Subcutaneous adipose tissue (tissue), 4 donors: ENCODE data around the gene MTFR1L. TPM values are rescaled to one million over a fixed set of nuclear protein-coding genes. Genes with fewer than 3 reads are reported as not detected.

Source experiments
- total RNA-seq, 4 donors: library from RNA; depleted of rRNA; stranded (reverse); fragments of >200 nt; gene quantifications; one replicate each; pipeline ENCODE4 v1.1.0, GENCODE V29; 2016
- TF ChIP-seq, protein P1 (sequence below): fragments of 450-650 bp; IDR thresholded peaks from one replicate; pipeline ENCODE4 v1.5.1; 2016; ENCODE audit warnings: low read depth, mild to moderate bottlenecking, control low read depth, antibody characterized with exemption, moderate library complexity

The MTFR1L gene
- total RNA-seq, 4 donors from 2014 or later, result 53.6 to 89.5 (median 60.4) TPM

DNA sequence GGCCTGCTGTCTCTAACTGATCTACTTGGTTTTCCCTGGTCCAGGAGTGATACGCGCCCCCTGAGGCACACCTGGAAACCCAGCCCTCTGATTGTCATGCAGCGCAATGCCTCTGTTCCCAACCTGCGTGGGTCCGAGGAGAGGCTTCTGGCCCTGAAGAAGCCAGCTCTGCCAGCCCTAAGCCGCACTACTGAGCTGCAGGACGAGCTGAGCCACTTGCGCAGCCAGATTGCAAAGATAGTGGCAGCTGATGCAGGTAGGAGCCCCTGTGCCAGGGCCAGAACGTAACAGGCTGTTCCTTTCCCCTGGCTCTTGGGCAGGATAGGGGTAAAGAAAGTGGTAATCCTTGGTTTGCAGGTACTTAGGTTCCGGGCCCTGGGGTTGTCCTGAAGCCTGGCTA, 6.8 kb downstream of the MTFR1L start:
- TF ChIP-seq, protein P1, sequence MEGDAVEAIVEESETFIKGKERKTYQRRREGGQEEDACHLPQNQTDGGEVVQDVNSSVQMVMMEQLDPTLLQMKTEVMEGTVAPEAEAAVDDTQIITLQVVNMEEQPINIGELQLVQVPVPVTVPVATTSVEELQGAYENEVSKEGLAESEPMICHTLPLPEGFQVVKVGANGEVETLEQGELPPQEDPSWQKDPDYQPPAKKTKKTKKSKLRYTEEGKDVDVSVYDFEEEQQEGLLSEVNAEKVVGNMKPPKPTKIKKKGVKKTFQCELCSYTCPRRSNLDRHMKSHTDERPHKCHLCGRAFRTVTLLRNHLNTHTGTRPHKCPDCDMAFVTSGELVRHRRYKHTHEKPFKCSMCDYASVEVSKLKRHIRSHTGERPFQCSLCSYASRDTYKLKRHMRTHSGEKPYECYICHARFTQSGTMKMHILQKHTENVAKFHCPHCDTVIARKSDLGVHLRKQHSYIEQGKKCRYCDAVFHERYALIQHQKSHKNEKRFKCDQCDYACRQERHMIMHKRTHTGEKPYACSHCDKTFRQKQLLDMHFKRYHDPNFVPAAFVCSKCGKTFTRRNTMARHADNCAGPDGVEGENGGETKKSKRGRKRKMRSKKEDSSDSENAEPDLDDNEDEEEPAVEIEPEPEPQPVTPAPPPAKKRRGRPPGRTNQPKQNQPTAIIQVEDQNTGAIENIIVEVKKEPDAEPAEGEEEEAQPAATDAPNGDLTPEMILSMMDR, result no peak

DNA sequence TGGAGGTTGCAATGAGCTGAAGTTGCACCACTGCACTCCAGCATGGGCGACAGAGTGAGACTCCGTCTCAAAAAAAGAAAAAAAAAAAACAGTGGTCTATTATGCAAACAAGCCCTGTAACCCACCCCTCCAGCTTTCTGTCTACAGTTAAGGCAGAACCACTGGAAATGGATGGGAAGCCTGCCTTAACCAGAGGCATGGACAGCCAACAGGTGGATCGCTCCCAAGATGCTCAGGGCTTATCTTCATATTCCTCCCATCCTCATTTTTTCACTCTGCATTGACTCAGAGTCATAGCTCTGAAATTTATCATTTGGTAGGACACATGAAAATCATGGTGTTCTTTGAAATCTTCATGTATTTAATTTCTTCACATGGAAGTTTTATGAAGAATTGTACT, 8.7 kb downstream of the MTFR1L start:
- TF ChIP-seq, protein P1, result no peak

DNA sequence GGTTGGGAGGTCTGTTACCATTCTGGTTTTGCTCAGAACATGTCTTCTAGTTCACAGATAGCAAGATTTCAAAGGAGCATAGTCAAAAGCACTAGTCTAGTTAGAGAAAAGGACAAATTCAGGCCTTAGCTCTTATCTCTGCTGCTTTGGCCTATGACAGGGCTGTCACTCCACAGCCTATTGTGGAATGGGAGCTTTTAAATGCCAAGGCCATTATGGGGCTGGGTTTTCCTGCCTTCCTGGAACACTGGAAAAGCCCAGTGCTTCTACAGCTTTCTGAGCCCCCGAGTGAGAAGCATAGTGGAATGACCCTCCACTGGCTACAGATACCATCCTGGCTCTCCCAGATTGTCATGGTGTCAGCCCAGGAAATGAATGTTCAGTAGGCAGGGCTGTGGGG, 9.3 kb downstream of the MTFR1L start:
- TF ChIP-seq, protein P1, result no peak

DNA sequence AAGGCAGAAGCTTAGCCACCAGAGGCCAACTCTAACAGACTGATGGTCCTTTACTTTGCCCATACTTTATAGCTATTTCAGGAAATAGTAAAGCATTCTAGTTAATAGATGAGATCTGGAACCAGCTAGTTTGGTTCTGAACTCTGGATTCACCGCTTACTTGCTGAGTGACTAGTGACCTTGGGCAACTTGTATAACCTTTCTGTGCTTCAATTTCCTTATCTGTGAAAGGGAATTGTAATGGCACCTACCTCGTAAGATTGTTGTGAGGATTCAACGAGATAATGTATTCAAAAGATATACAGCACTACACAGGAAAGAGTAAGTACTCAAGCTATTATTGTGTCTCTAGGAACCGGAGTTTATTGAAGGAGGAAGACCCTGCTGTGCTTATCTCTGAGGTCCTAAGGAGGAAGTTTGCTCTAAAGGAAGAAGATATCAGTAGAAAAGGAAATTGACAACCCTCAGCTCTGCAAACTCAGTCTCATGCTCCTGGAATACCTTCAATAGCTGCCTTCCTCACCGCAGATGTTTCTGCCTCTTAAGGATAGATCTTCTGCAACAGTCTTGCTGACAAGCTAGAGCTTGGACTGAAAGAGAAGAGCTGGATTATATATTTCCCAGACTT, 11.9 kb downstream of the MTFR1L start:
- TF ChIP-seq, protein P1, result no peak

DNA sequence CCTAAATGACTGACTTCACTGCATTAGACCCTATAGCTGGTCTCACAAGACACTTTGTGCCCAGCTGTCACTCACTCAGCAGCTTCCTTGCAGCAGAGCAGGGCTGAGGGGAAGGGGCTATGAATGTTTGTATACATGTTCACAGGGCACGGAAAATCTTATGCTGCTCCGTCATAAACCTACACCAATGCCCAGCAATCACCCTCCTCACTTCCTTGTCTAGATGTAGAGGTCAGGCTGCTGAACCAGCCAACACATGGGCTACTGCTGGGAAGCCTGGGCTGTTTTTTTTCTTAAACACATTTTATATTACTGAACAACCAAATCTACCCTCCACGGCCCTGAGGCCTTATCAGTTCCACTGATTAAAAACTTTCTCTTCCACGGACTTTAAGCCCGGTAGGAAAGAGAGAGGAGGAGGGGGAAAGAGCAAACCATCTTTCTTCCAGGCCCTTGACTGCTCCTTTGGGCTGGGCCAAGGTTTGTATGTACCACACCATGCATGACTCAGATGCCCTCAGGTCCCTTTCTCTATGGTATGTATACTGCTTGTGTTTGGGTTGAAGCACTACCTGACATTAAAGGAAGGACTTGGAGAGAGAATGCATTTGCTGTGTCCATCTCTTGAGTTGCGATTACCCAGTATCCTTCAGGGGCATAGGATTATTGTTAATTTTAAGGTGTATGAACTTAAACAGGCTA, 12.7 kb downstream of the MTFR1L start:
- TF ChIP-seq, protein P1, result no peak

DNA sequence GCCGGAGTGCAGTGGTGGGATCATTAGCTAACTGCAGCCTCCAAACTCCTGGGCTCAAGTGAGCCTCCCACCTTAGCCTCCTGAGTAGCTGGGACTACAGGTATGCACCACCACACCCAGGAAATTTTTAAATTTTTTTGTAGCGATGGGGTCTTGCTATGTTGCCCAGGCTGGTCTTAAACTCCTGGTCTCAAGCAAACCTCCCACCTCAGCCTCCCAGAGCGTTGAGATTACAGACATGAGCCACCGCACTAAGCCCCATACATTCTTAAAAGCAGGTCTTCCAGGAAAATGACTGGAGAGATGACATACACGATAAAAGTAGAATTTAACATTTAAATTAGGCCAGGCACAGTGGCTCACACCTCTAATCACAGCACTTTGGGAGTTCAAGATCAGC, 13.4 kb downstream of the MTFR1L start:
- TF ChIP-seq, protein P1, result no peak

DNA sequence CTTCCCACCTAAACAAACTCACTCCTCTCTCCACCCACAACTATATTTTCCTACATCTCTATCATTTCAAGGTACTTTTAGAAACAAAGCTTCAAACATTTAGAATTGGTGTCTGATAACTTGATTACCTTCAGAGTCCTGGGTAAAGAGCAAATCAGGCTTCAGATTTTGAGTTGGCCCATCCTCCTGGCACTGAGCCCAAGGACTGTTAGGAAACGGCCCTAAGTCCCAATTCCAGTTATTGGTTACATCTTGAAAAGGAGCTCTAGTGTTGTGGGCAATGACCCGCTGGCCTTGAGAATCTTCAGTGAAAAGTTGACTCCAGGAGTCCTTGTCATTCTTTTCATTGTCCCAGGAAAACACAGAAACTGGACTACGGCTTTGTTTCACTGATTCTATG, 15.1 kb downstream of the MTFR1L start:
- TF ChIP-seq, protein P1, result no peak
